Heart right ventricle (tissue), 16 donors: ENCODE measurements around the gene COL23A1. TPM values are rescaled to one million over a fixed set of nuclear protein-coding genes. Genes with fewer than 3 reads are reported as not detected.

Experiments
- ATAC-seq, 8 donors: fragments of 200-7000 bp; cut with Tn5 transposase; one replicate each; pipeline ENCODE4 v1.9.1; 2020; ENCODE audit warnings: mild to moderate bottlenecking in 8 of 8, moderate library complexity in 8 of 8, moderate number of reproducible peaks in 1 of 8
- DNase-seq, 2 donors: peaks; one replicate each; pipeline ENCODE4 v3.0.0-alpha.2; 2020
- H3K27ac ChIP-seq, 10 donors: fragments of 200-600 bp; sonication (generic) in 2 of 10; one replicate each; pipeline versions ENCODE4 v1.5.0 to v1.8.0; 2020 to 2022; ENCODE audit warnings: mild to moderate bottlenecking in 3 of 10
- H3K27me3 ChIP-seq, 7 donors: fragments of 200-600 bp; one replicate each; pipeline ENCODE4 v1.8.0; 2021 to 2022; ENCODE audit warnings: mild to moderate bottlenecking in 2 of 7
- H3K36me3 ChIP-seq, 9 donors: fragments of 200-600 bp; sonication (generic) in 1 of 9; one replicate each; pipeline versions ENCODE4 v1.5.0 to v1.8.0; 2020 to 2022; ENCODE audit warnings: mild to moderate bottlenecking in 2 of 9
- H3K4me1 ChIP-seq, 9 donors: fragments of 200-600 bp; sonication (generic) in 1 of 9; one replicate each; pipeline versions ENCODE4 v1.5.0 to v1.8.0; 2020 to 2022; ENCODE audit warnings: mild to moderate bottlenecking in 4 of 9
- H3K4me3 ChIP-seq, 10 donors: fragments of 200-600 bp; sonication (generic) in 2 of 10; one replicate each; pipeline versions ENCODE4 v1.5.0 to v1.8.0; 2020 to 2022; ENCODE audit warnings: mild to moderate bottlenecking in 7 of 10, moderate library complexity in 2 of 10
- H3K9me3 ChIP-seq, 11 donors: fragments of 200-600 bp in 10 of 11; sonication (generic) in 2 of 11; one replicate each; pipeline versions ENCODE4 v1.5.0 to v1.8.0; 2013 to 2022; ENCODE audit warnings: mild to moderate bottlenecking in 2 of 11, control low read depth in 1 of 11, moderate library complexity in 1 of 11
- CTCF ChIP-seq, 9 donors: fragments of 200-600 bp; sonication (generic) in 2 of 9; IDR thresholded peaks; one replicate each; pipeline versions ENCODE4 v1.5.0 to v1.8.0; 2021 to 2022; ENCODE audit warnings: antibody characterized with exemption in 9 of 9, mild to moderate bottlenecking in 5 of 9, moderate library complexity in 1 of 9
- WGBS, 2 donors: extraction: QIAGEN DNeasy Blood & Tissue Kit; methylation state at CpG; one replicate each; pipeline ENCODE4 v1.1.7; 2013; ENCODE audit warnings: inconsistent platforms in 1 of 2; 5-methylcytosine and 5-hydroxymethylcytosine counted together
- intact Hi-C, 10 donors: fragments of 100-400 bp; cut with DNase I; formaldehyde crosslinking; loops; one replicate each; pipeline versions ENCODE4 v1.11.1 to v1.14.2; 2022
- polyA plus RNA-seq, 2 donors: library from polyadenylated mRNA; stranded (reverse); fragments of 200-250 nt; gene quantifications; one replicate each; pipeline ENCODE4 v1.2.3, GENCODE V29; 2013
- total RNA-seq, 10 donors: library from RNA; stranded (reverse); fragmentation: NEBNext Ultra II Directional in 3 of 10; extraction: Animal tissue kit (Norgen Biotek cat#: 25700) in 3 of 10; gene quantifications; one replicate each; pipeline versions ENCODE4 v1.2.1 to v1.2.4, GENCODE V29; 2021 to 2023
- donor health status: Arrhythmogenic right ventricular cardiomyopathy.
- donor health status: ischemic (EF 13 %, LVEDD 7.1; RV severe dilation, severe dysfunction).
- donor health status: healthy with polysubstance abuse.
- donor health status: DM: no; HTN: yes; CAD: no.
- donor health status: DM: no; HTN: no; CAD: no.
- donor health status: ischemic (EF 25% LVEDD 6.9; RV normal size, moderate dysfunction).
- donor health status: ischemic (EF 25% LVEDD 5.7; RV mildly dilated, moderate dysfunction).
- donor health status: healthy.
- donor health status: DM: yes; HTN: yes; CAD: no.
- donor health status: Ischemic cardiomyopathy.
- donor health status: ischemic (EF 35%, LVEDD 5.7; RV mildly dilated, moderate dysfunction).
- donor health status: nonischemic (EF 11% LVEDD 7.7; RV severe dilation, severe dysfunction).
- donor health status: DM: yes; HTN: yes; CAD: no.
- donor health status: PGD.
- donor health status: ischemic (EF 29% LVEDD 5.4; RV normal size, mild dysfunction).
- donor health status: nonischemic (EF 23%, LVEDD 6.1; RV moderate dilation, normal function).

COL23A1 gene
- total and polyA plus RNA-seq, 12 donors, result 8.9 to 29.0 (median 16.2) TPM

GRCh38 chr5:178286226-178287090 is 303.7 kb downstream of the COL23A1 start:
- Histone ChIP-seq H3K4me1 (peaks cover 0 to 14% (median 7%) of the 10 kb centered on the region in 9 donors), H3K36me3 (no peaks in the 10 kb centered on the region), H3K4me3 (no peak overlapping the region), H3K27ac (no peak overlapping the region), H3K9me3 (peaks cover 0 to 13% (median 8%) of the 10 kb centered on the region in 11 donors), H3K27me3 (peaks cover 0 to 43% (median 11%) of the 10 kb centered on the region in 7 donors)
- ATAC-seq, result peak in 1 of 8 donors; percentile 34
- intact Hi-C loops, result loop anchor here in 4 of 10 donors (5.0 to 10.0 kb wide), 4 partner anchors 151 to 298 kb away; no protein-coding TSS in a partner anchor
- TF ChIP-seq CTCF (IDR thresholded peaks at IDR 0.05), result no peak
- no peak for DNase-seq
- WGBS, 2 donors, result 81% methylated on average over 34 of the region's 34 CpGs

- DNase-seq, result no peak
- WGBS, 2 donors, result 72 to 76% methylated on average over 19 of the region's 19 CpGs
- Histone ChIP-seq H3K9me3 (peaks cover 0 to 13% (median 8%) of the 10 kb centered on the region in 11 donors), H3K27ac (peak overlapping the region in 6 of 10 donors; percentile 7 to 62 (median 33)), H3K4me1 (peaks cover 0 to 14% (median 7%) of the 10 kb centered on the region in 9 donors), H3K36me3 (no peaks in the 10 kb centered on the region), H3K4me3 (no peak overlapping the region), H3K27me3 (peaks cover 0 to 36% (median 11%) of the 10 kb centered on the region in 7 donors)
- no peak for TF ChIP-seq CTCF (IDR thresholded peaks at IDR 0.05)
- ATAC-seq, result peak in 5 of 8 donors; percentile 21 to 49 (median 40)
- intact Hi-C loops, result loop anchor here in 4 of 10 donors (5.0 to 10.0 kb wide), 4 partner anchors 152 to 299 kb away; no protein-coding TSS in a partner anchor
Measured at GRCh38 chr5:178285399-178286225, 304.6 kb downstream of the COL23A1 start.

- DNase-seq (no peak), ATAC-seq (peak in 6 of 8 donors; percentile 9 to 54 (median 25))
- intact Hi-C loops, result loop anchor here in 8 of 10 donors (5.0 to 10.0 kb wide), 9 partner anchors 152 to 1207 kb away; partner anchors contain the start of gene COL23A1 (in 3 of the 8)
- peaks cover 0 to 20% (median 8%) of the 10 kb centered on the region in 9 donors for H3K4me1 ChIP-seq
- no peak for TF ChIP-seq CTCF (IDR thresholded peaks at IDR 0.05)
- H3K36me3 ChIP-seq, result no peaks in the 10 kb centered on the region
- H3K27me3 ChIP-seq, result peaks cover 0 to 30% (median 11%) of the 10 kb centered on the region in 7 donors
- 34 to 35% methylated on average over 7 of the region's 7 CpGs for WGBS, 2 donors
- no peak overlapping the region for H3K4me3 ChIP-seq
- H3K27ac ChIP-seq, result peak overlapping the region in 8 of 10 donors; percentile 12 to 62 (median 34)
- H3K9me3 ChIP-seq, result peaks cover 0 to 13% (median 8%) of the 10 kb centered on the region in 11 donors
Measured at GRCh38 chr5:178284996-178285395, 305.2 kb downstream of the COL23A1 start.
